ENCODE data around the gene DIS3L2.
A peak's percentile ranks its signal among the peaks of the same experiment; 100 is the strongest.

The DIS3L2 gene

GRCh38 chr2:231947694-231948093 lies 13.8 kb upstream of the DIS3L2 start:
- no peak for DNase-seq (ENCODE audit: low read depth)
- H3K4me3 ChIP-seq (ENCODE audit: low read depth, low read length): no peak overlapping the region

- DNase-seq (ENCODE audit: low read depth): no peak
- no peak overlapping the region for H3K4me3 ChIP-seq (ENCODE audit: low read depth, low read length)
Observed at GRCh38 chr2:231951452-231952035, 10.0 kb upstream of the DIS3L2 start.

DNA sequence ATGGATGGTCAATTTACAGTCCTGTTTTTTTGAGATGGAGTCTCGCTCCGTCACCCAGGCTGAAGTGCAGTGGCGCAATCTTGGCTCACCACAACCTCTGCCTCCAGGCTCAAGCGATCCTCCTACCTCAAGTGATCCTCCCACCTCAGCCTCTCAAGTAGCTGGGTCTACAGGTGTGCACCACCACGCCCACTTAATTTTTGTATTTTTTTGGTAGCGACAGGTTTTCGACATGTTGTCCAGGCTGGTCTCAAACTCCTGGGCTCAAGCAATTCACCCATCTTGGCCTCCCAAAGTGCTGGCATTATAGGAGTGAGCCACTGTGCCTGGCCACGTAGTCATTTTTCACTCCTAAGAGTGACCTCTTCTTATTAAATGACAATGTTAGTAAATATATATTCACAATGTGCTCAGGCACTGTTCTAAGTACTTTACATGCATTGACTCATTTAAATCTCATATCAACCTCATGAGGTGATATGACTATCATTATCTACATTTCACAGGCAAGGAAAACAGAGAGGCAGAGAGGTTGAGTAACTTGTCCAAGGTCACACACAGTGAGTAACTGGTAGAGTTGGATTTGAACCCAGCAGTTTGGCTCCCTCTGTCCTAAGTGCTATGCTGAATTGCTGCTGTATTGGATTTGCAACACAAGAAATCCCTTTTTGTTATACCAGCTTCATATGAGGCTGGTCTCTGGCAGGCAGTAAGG lies 5.6 kb upstream of the DIS3L2 start:
- no peak for DNase-seq (ENCODE audit: low read depth)
- no peak overlapping the region for H3K4me3 ChIP-seq (ENCODE audit: low read depth, low read length)

DNA sequence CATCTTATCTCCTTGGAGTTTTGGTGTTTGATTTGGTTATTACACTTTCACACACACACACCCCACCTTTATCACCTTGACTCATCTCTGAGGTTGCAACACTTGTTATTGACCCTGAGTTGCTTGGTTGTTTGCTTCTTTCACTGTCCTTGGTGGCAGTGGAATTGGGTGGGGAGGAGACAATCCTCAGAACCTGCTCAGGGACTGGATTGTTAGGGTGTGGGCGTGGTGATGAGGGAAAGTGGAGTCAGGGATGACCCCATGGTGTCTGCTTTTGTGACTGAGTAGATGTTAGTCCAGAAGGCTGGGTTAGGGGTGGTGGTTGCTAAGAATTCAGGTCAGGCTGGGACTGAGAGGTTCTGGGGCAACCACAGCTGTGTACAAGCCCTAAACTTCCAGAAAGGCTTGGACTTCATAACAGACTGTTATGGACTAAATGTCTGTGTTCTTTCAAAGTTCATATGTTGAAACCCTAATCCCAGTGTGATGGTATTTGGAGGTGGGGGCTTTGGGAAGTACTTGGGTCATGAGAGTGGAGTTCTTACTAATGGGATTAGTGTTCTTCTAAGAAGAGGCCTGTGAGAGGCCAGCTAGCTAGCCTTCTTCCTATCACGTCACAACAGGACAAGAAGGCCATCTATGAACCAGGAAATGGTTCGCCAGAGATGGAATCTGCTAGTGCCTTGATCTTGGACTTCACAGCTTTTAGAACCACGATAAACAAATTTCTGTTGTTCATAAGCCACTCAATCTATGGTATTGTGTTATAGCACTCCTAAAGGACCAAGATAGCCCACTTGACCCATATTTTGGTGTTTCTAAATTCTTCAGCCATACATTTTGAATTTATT lies 3.4 kb upstream of the DIS3L2 start:
- H3K4me3 ChIP-seq (ENCODE audit: low read depth, low read length): no peak overlapping the region
- DNase-seq (ENCODE audit: low read depth): no peak

DNA sequence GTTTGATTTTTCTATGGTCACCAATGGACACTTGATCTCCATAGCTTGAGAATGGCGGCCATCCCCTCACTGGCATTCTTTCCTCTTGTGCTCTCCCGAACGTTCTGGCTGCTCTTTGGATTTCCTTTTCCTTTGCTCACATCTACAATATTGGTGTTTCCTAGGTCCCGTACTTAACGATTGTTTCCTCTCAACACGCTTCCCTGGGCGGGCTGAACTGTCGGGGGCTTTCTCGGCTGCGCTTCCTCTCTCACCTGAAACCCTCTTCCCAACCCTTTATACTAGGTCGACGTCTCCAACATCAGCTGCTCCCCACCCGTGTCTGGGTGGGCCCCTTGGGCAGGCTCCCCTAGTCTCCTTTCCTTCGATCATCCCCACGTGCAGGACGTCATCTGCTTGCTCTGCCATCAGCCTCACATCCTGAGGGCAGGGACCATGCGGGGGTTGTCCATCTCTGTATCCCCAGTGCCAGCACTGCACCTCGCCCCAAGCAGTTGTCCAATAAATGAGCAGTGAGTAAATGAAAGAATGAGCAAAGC lies 634 bp upstream of the DIS3L2 start:
- H3K4me3 ChIP-seq (ENCODE audit: low read depth, low read length): peak overlapping the region; percentile 94
- DNase-seq (ENCODE audit: low read depth): no peak

DNA sequence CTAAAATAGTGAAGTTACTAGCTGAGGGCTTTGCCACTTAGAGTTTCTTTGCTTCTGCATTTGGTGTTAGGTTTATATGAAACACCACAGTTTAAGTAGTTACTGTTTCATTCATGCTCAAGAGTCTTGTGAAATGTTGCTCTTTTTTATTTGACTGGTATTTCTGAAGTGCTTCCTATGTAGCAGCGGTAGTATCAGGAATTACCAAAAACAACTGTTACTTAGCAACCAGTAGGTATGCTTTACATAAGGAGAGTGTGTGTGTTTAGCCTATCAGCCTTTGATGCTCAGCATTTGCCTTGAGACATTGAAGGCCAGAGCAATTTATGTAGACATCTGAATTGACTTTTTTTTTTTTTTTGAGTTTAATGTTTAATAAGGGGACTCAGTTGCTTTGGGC lies 3.6 kb downstream of the DIS3L2 start:
- H3K4me3 ChIP-seq (ENCODE audit: low read depth, low read length): no peak overlapping the region
- DNase-seq (ENCODE audit: low read depth): no peak

GRCh38 chr2:231966886-231967285 lies 5.4 kb downstream of the DIS3L2 start:
- H3K4me3 ChIP-seq (ENCODE audit: low read depth, low read length): no peak overlapping the region
- DNase-seq (ENCODE audit: low read depth): no peak

DNA sequence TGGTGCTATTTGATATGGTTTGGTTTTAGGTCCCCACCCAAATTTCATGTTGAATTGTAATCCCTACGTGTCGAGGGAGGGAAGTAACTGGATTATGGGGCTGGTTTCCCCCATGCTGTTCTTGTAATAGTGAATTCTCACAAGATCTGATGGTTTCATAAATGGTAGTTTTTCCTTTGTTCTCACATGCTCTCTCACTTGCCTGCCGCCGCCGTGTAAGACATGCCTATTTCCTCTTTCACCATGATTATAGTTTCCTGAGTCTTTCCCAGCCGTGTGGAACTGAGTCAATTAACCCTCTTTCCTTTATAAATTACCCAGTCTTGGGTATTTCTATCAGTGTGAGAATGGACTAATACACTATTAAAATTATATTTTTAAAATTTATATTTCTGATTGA lies 7.3 kb downstream of the DIS3L2 start:
- H3K4me3 ChIP-seq (ENCODE audit: low read depth, low read length): no peak overlapping the region
- no peak for DNase-seq (ENCODE audit: low read depth)

DNA sequence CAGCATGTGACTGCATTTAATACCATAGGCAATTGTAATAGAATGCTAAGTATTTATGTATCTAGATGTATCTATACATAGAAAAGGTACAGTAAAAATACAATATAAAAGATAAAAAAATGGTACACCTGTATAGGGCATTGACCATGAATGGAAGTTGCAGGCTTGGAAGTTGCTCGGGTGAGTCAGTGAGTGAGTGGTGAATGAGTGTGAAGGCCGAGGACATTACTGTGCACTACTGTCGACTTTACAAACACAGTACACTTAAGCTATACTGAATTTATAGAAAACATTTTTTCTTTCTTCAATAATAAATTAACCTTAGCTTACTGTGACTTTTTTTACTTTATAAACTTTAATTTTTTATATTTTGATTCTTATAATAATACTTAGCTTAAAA lies 8.9 kb downstream of the DIS3L2 start:
- DNase-seq (ENCODE audit: low read depth): no peak

GRCh38 chr2:231975001-231975400 lies 13.5 kb downstream of the DIS3L2 start:
- no peak for DNase-seq (ENCODE audit: low read depth)
- no peak overlapping the region for H3K4me3 ChIP-seq (ENCODE audit: low read depth, low read length)

More for the DNA sequence above, 8.9 kb downstream of the DIS3L2 start:
- H3K4me3 ChIP-seq (ENCODE audit: low read depth, low read length): no peak overlapping the region

GRCh38 chr2:231977430-231977829 lies 15.9 kb downstream of the DIS3L2 start:
- H3K4me3 ChIP-seq (ENCODE audit: low read depth, low read length): no peak overlapping the region
- no peak for DNase-seq (ENCODE audit: low read depth)

DNA sequence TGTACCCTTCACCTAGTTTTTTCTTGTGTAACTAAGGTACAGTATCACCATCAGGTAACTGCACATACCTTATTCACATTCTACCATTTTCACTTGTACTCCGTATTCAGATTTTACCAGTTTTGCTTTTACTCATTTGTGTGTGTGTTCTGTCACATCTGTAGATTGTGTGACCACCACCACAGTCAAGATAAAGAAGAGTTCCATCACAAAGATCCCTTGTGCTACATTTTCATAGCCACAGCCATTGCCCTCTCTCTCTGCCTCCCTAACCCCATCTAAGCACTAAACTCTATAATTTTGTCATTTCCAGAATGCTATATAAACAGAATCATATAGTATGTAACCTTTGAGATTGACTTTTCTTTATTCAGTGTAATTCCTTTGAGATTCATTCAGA lies 23.5 kb downstream of the DIS3L2 start:
- no peak overlapping the region for H3K4me3 ChIP-seq (ENCODE audit: low read depth, low read length)
- no peak for DNase-seq (ENCODE audit: low read depth)

DNA sequence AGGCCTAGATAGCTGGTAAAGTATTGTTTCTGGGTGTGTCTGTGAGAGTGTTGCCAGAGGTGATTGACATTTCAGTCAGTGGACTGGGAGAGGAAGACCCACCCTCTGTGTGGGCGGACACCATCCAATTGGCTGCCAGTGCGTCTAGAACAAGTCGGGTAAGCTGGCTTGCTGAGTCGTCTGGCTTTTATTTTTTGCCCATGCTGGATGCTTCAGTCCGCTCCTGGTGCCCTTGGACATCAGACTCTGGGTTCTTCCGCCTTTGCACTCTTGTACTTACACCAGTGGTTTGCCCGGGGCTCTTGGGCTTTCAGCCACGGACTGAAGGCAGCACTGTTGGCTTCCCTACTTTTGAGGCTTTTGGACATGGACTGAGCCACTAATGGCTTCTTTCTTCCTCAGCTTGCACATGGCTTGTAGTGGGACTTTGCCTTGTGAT lies 24.3 kb downstream of the DIS3L2 start:
- no peak for DNase-seq (ENCODE audit: low read depth)
- H3K4me3 ChIP-seq (ENCODE audit: low read depth, low read length): no peak overlapping the region

DNA sequence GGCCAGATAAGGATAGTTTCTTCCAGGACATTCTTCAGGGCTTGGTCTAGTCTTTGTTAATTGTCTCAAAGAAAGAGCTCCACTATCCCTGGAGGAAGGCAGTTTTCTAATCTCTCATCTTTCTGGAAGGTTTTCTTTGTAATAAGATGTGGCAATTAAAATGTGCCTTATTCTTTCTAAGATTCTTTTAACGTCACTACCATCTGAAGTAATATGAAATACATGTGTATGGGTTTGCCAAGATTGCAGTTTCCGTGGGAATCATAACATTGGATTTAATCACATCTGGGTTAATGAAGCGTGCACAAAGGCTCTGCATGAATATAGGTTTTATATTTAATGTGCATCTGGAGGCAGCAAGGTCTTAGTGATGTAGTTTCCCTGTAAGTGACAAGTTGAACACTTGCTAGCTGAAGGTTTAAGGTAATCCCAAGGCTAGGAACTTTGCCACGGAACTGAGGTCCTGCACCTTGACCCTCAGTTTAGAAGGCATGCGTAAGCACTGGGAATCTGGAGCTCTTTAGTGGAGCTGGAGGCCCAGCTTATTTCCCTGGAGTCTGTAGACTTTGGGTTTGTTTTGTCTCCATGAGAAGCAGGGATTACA lies 25.7 kb downstream of the DIS3L2 start:
- no peak overlapping the region for H3K4me3 ChIP-seq (ENCODE audit: low read depth, low read length)
- DNase-seq (ENCODE audit: low read depth): no peak

GRCh38 chr2:231988179-231988866 lies 26.8 kb downstream of the DIS3L2 start:
- DNase-seq (ENCODE audit: low read depth): no peak
- H3K4me3 ChIP-seq (ENCODE audit: low read depth, low read length): no peak overlapping the region

GRCh38 chr2:231991664-231992063 lies 30.2 kb downstream of the DIS3L2 start:
- H3K4me3 ChIP-seq (ENCODE audit: low read depth, low read length): no peak overlapping the region
- no peak for DNase-seq (ENCODE audit: low read depth)

GRCh38 chr2:231992888-231993287 lies 31.4 kb downstream of the DIS3L2 start:
- DNase-seq (ENCODE audit: low read depth): no peak
- H3K4me3 ChIP-seq (ENCODE audit: low read depth, low read length): no peak overlapping the region

- DNase-seq (ENCODE audit: low read depth): no peak
- no peak overlapping the region for H3K4me3 ChIP-seq (ENCODE audit: low read depth, low read length)
Observed at GRCh38 chr2:231996797-231997540, 35.5 kb downstream of the DIS3L2 start.

DNA sequence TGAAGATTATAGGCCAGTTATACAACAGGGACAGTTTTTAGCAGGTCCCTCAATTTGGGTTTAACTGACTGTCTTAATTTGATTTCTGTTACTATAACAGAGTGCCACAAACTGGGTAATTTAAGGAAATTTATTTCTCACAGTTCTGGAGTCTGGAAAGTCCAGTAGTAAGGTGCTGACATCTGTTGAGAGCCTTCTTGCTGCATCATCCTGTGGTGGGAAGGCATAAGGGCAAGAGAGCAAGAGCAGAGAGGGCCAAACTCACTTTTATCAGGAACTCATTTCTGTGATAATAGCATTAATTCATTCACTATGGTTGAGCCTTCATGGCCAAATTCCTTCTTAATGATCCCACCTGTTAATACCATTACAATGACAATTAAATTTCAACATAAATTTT lies 36.5 kb downstream of the DIS3L2 start:
- H3K4me3 ChIP-seq (ENCODE audit: low read depth, low read length): no peak overlapping the region
- no peak for DNase-seq (ENCODE audit: low read depth)

Data from skeletal muscle cell (primary cell).